ENCODE data around the gene KRT40.
A peak's percentile ranks its signal among the peaks of the same experiment; 100 is the strongest.

The KRT40 gene

DNA sequence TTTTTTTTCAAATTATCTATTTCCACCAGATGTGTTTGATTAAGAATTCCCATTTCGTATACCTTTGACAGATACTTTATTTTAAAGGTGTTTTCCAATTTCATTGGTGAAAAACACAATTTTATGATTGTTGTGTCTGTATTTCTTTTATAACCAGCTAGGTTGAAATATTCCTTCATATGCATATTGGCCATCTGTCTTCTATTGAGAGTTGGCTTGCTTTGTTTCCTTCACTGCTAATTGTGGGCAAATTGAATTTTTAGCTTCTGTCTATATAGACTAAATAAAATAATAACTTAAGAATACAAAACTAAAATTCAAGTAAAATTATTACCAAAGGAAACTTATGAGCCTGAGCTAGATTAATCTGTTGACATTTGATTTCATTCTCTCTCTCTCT is 11.0 kb upstream of the KRT40 start:
- ATAC-seq, result no peak

DNA sequence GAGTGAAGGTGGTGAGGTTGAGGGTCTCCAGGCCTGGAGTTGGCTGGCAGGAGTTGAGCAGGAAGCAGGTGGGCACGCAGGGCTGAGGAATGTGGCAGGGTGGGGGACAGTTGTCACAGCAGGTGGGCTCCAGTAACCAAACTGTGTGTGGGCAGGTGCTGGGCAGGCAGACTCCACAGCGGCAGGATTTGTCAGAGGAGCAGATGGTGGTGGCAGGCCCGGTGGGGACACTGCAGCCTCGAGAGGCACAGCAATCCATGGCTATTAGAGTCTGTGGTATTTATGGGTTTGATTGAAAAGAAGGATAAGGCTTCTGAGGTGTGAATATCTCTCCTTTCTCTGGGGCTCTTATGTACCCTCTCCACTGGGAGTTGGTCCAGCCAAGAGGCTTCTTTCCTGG is 9.7 kb upstream of the KRT40 start, which contains the start of gene KRTAP3-3:
KRTAP3-3 (minus strand) TSS at position 326 of the 400 bp plus-strand sequence; CDS start at position 259, 67 bp downstream.
- no peak for ATAC-seq

DNA sequence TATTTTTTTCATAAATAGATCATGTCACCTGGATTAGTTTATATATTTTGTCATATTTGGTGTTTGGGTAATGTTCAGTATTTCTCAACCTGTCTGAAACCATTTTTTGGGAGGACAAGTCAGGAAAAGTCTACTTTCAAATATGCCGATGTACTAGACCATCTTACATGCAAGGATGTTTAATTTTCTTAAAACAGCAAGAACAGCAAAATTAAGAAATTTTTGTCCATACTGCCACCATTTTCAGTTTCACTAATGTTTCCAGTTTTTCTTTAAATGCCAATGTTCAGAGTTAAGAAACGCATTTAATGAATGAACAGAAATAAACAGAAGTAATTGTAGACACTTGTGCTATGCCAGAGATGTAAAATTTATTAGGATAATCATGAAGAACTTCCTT is 9.0 kb upstream of the KRT40 start:
- no peak for ATAC-seq

DNA sequence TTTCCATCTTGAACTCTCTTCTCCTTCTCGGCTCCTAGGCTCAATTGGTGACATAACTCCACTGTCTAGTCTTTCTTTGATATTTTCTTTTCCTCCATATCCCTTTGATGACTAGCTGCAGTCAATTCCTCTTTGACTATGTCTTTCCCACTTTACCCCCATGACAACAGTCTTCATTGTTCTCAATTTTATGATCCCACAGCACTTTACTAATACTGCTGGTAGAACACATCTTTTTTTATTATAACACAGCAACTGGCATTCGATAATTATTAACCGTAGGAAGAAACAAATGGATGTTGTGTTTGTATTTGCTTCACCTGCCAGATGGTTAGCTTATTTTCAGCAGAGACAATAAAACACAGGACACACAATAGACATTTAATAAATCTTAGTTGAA is 8.5 kb upstream of the KRT40 start:
- no peak for ATAC-seq

DNA sequence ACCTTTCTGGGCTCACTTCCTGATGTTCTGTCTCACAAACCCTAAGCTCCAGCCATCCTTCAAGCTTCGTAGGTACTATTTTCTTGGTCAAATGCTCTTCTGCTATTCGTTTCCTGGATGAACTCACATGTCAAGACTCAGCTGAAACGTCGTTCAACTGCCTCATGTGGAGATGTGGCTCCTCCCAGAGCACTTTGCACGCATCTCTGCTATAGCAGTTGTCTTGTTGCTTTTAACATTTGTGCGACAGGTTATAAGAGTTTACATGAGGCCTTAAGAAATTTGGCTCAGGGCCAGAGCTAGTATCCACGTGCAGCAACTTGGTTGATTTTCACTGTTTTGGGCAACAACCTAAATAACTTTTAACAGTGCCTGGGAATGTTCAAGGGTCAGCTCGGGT is 2.8 kb upstream of the KRT40 start:
- no peak for ATAC-seq

DNA sequence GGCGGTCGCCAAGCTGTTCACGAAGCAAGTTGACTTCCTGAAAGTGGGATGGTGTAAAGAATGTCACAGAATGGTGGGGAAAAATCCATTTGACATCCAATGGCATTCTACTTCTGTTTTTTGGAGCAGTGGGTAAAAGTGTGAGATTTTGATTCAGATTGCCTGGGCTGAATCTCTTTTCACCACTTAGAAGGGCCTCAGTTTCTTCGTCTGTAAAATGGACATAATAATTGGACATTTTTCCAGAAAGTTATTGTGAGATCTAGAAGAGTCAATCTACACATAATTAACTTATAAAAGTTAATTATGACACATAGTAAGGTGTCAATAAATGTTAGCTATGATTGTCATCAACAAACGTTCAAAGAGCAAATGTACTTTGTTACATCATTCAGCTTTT is 3.0 kb downstream of the KRT40 start:
- no peak for ATAC-seq

DNA sequence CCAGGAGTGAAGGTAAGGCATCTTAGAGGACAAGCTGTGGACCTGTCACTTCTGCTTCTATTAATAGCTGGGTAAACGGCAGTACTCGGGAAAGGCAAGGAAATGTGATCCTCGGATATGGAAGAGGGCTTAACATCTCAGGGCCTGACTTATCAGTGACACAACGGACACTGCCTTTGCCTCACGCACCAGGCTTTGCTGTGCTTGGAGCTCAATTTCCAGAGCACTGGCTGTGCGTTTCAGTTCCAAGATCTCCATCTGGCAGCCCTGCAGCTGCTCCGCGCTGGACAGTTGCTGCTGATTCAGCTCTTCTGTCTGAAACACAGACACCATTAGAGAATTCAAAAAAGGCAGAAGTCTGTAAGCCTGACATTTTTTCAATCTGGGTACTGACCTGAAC is 3.5 kb downstream of the KRT40 start:
- ATAC-seq, result no peak

DNA sequence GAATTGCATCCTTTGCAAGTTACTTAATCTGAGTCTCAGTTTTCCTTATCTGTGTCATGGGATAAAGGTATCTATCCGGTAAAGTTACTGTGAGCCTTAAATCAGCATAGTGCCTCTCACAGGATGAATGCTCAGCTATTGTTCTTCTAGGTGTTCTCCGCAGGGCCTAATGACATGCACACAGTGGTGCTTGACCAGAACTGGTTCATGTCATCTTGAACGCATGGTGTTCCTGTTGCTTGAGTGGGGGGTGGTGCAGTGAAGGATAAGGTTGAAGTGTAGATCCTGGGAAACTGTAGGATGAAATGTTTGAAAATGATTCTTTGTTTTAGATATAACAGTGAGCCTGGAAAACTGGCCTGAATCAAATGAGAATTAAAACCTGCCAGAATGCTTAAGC is 4.0 kb downstream of the KRT40 start:
- ATAC-seq, result no peak

DNA sequence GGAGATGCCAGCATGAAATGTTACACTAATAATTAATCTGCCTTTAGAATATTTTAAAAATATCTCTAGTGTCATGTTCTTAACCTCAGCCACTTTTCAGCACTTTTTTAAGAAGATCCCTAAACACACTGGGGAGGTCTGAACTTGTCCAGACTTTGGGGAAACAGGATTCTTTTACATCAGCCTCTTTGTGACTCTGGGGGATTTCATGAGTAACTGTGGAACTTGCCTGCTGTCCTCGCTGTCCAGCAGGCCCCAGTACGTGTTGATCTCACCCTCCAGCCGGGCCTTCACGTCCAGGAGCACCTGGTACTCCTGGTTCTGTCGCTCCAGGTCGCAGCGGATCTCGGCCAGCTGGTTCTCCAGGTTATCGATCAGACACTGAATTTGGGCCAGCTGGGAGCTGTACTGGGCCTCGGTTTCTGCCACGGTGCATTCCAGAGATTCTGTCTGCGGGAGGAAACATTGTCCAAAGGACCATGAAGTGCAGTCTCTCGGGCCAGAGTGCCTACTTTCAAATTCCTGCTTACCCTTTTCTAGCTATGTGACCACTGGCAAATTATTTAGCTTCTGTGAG is 5.5 kb downstream of the KRT40 start:
- ATAC-seq, result no peak

DNA sequence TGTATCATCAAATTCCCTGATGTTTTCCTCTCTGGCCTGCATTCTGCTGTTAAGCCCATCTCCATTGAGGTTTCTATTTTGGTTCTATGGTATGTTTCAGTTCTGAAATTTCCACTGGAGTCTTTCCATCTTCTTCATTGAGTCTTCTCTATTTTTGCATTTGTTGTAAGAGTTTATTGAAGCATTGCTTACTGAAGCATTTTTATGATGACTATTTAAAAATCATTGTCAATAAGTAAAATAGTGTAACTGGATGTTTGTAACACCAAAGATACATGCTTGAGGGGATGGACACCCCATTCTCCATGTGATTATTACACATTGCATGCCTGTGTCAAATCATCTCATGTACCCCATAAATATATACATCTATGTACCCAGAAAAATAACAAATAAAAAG is 8.6 kb downstream of the KRT40 start:
- ATAC-seq, result no peak

DNA sequence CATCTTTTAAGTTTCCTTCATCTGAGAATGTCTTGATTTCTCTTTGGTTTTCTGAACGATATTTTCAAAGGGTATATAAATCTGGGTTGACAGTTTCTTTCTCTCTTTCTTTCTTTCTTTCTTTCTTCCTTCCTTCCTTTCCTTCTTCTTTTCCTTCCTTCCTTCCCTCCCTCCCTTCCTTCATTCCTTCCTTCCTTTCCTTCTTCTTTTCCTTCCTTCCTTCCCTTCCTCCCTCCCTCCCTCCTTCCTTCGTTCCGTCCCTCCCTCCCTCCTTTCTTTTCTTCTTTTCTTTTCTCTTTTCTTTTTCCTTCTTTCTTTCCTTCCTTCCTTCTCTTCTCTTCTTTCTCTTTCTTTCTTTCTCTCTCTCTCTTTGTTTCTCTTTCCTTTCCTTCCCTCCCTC is 9.8 kb downstream of the KRT40 start:
- no peak for ATAC-seq

DNA sequence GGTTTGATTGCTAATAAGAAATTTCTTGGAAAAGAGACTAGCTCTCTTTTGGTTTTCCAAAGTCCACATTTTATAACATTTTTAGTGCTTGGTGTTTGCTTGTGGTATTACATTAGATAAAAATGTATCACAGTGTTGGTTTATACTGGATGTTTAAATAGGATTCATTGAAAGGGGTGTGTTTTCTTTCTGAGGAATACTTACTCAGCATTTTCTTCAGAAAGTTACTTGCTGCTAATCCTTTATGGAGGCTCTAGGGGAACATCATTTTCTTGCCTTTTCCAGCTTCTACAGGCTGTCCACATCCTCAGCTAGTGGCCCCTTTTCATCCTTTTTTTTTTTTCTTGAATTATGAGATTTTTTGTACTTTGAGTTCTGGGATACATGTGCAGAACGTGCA is 16.5 kb downstream of the KRT40 start:
- no peak for ATAC-seq

DNA sequence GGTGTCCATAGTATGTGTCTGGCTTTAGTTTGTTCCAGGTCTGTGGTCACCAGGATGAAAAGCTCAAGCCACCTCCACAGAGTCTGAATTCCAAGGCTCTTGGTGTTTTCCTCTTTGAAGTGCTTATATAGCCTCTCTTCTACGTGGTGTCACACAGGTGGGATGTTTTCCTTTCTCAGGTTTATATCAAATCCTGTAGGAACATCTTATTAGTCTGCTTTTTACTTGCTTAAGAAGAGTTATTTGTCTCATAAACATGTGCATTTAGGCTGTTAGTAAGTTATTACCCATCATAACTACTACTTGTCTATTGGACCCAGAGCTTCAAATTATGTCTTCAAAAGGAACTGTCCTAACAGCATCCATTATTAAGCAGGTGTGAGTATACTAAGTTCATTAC is 17.3 kb downstream of the KRT40 start, which contains the start of gene KRT39:
KRT39 (minus strand) TSS at position 101 of the 400 bp plus-strand sequence; CDS start at position 9, 92 bp downstream.
- no peak for ATAC-seq

DNA sequence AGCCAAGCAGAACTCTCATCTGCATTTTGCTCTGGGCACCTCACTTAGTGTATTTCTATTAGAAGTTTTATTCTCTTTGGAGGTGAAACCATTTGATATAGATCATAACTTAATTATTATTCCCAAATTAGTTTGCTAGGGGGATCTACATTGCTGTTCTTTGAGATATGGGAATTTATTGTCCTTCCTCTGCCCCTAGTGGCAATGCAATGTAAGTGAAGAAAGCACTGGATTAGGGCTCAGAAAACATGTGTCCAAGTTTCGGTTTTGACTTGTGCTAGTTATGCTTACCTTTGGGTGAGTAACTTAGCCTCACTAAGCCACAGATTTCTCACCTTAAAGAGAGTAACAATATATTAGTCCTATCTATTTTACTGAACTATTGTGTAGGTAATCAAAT is 20.3 kb downstream of the KRT40 start:
- peak in 1 of 2 donors; percentile 43 for ATAC-seq

DNA sequence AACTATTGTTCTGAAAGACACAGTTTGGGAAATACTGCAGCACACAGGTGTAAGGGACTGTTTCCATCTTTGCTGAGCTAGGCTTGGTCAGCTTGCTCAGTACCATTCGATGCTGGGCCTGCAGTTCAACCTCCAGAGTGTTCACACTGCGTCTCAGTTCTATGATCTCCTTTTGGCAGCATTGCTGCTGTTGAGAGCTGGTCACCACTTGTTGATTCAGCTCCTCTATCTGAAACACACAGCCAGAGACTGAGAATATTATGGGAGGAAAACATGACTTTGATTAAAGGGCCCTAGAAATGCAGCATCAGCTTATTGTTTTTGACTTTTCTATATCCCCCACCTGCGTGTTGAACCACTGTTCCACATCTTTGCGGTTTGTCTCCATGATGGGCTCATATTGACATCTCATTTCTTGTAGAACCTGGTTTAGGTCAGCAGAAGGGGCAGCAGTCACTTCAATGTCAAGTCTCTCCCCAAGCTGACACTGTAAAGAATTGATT is 22.0 kb downstream of the KRT40 start:
- no peak for ATAC-seq

DNA sequence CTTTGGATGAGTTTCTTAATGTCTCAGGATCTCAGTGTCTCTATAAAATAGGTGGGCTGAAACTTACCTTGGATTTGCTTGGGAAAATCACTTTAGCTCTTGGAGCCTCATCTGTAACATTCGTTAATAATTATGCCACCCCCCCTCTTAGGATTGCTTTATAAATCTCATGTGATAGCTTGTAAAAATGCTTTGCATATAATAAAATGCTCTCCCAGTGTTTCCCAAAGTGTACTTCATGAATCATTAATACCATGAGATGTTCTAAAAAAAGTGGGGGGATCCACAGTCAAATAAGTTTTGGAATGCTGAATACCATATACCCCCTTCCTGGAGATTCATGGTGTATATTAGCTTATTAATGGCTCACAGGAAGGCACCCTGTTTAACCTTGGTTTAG is 22.5 kb downstream of the KRT40 start:
- no peak for ATAC-seq

DNA sequence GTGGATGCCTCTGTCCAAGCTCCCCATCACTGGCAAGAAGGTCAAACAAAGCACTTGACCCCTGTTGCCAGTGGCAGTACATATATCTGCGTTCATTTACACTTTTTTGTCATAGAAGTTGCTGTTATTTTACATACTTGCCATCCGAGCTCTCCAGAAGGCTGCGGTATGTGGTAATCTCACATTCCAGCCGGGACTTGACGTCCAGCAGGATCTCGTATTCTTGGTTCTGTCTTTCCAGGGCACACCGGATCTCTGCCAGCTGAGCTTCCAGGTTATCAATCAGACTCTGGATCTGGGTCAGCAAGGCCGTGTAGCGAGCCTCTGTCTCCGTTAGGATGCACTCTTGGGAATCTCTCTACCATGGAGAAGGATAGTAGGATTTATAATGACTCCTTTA is 24.0 kb downstream of the KRT40 start:
- ATAC-seq, result no peak

DNA sequence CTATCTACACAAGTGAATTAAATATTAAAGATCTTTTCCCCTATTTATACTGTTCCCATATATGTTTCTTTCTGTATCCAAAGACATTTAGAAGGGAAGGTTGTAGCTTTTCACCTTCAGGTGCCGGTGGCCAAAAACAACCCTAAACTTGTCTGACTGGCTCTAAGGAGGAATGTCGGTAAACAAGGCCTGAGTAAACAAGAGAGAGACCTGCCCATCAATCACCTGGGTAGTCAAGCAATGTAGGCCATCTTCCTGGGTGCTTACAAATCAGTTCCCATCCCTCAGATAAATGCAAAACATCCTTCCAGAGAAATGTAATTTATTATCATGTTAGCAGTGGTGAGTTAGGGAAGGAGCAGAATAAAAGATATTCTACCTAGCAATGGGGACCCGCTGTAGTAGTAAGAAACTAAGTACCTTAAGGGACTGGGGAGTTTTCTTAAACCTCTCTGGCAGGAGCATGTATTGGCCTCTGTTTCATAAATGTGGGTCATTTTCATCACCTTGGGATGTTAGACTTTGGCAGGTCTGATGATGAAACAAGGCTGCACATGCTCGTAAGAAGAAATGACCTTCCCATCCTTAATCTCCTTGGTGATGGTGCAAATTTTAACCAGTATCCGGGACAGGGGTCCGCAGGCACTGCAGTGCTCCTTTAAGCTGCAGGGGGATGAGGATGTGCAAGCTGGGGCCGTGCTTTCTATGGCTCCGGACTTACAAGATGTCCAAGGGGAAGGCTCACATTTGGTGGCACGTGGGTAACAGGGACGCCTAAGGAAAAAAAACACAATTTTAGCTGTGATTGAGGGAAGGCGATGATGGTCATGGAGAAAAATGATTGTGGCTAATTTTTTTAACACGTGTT is 25.8 kb downstream of the KRT40 start:
- ATAC-seq, result no peak

DNA sequence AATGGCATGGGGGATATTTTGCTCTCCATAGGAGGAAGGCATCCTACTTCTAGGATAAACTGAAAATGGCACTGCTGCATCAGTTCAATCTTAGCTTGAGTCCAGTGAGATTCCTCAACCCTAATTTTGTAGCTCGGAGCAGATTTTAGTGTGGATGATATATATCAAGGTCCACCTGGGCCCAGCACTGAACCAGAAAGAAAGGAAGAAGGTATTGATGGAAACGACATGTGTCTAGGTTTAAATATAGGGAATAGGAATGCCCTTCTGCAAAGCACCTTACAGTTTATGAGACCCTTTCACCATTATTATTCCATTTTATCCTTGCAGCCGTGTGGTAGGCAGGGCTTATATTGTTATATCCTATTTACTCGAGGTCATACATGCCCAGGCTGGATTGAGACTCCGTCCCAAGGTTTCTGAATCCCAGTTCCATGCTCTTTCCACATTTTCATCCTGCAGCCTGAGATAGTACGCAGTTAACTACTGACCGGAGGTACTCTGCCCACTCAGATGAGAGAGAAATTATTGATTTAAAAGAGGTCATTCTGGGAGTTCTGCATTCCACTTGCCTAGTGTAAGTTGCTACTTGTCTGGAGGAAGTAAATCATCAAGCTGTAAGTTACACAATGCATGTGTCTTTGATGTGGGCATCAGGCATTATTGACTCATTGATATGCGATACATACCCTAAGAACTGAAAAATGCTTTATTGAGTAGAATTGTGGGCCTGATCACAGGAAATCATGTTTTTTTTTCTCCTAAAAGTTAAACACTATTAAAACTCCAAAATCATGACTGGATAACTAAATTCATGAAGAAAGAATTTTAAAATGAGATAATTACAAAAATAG is 27.5 kb downstream of the KRT40 start:
- no peak for ATAC-seq

DNA sequence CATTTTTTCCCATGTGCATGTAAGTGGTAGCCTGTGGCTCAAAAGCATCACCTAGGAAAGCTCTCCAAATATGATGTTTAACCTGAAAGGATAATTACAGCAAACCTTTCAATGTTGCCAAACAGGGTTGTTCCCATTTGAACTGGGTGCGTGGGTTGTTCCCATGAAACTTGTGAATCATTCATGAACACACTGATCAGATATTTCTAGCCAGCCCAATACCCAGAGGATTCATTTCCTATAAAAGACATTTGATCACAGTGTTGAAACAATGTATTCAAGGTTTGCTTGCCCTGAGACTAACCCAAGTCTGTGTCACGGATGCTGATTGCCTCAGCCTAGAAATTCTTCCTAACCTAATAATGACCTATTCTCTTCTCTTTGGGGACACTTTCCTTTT is 30.2 kb downstream of the KRT40 start:
- no peak for ATAC-seq

DNA sequence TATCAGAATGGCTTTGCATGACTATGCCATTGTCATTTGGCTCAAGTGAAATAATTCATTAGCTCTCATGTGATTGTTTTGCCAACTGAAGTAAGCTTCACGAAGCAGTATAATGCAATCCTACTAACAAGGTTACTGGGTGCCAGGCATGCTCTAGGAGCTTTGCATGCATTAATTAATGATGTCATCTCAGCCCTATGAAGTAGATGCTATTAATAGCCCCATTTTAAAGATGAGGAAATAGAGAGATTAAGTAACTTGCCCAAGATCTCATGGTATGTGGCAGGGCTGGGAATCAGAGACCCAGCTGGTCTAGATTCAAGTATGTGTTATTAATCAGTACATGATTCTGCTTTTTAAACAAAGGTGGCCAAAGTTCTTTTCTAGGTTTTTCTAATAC is 31.5 kb downstream of the KRT40 start:
- no peak for ATAC-seq

DNA sequence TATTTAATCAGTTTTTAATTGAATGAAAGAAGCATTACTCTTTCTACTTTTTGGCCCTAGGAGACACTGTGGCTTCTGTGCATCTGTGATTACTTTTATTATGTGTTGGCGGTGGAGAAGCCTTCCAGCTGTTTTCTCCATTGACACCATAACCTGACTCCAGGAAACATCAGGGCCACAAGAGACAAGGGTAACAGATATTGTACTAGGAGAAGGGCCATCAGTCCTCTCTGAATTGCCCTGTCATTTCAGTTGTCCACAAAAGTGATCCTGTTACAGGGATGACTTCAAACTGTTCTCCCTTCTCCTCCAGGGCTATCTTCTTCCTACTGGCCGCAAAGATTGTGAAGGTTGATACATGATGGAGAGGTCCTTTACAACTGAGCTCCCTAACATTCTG is 32.0 kb downstream of the KRT40 start:
- no peak for ATAC-seq

DNA sequence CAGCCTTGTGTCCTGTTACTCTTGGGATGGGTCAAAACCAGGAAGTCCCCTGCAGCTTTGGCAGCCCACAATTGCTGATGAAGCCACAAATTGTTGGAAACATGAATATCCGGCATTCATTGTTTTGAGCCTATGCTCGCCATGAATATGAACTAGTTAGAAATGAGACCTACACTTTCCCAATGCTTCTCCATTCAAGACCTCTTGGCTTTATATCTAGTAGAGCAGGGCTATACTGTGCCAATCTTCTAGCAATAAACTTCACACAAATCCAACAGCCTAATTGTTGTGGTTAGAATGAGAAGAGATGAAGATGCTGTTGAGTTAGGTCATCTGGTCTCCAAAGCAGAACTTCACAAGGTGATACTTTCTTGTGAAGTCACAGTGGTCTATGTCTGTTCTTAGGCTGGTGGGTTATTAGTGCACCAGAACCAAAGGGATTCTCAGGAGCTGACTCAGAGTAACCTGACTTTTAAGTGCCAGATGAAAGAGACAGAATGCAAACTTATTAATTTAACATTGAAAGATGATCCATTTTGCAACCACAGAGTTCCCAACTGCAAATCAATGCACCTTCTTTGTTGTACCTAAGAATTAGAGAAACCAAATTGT is 33.0 kb downstream of the KRT40 start:
- no peak for ATAC-seq
